Islet of Langerhans (tissue), 1 donor: ENCODE data around the gene HIVEP3.

Experiments used
- FAIRE-seq: peaks from one replicate; lab custom pipeline; 2011; peaks lifted over from hg19 to GRCh38; lab: Jason Lieb, UNC

The HIVEP3 gene

DNA sequence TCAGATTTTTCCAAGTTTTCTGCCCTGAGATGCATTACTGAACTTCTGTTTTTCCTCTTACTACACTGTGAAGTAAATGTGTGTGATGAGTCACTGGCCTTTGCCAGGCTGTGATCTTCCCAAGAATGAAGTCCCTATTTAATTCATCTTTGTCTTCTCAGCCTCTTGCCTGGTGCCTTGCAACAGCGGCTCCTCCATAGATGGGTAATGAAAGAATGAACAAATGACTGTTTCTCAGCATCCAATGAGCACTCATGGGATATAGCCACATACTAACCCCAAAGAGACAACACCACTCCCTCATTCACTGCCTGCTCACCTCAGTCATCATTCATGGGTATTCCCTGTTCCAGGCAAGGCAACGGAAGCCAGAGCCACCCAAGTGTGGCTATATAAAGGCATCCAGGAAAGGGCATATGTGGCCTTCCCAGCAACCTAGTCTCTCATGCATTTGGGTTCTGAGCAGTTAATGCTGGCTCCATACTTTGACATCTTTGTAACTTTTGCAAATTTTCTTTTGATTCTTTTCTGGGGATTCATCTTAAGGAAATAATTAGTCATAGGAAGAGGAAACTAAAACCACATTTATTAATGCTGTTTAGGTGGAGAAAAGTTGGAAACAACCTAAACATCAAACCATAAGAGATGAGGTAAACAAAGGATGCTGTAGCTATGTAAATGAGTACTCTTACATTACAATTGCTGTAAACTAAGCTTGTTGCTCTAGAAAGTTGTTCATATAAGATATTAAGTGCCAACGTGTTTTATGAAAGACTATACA is 71.9 kb downstream of the HIVEP3 start:
- no peak for FAIRE-seq

DNA sequence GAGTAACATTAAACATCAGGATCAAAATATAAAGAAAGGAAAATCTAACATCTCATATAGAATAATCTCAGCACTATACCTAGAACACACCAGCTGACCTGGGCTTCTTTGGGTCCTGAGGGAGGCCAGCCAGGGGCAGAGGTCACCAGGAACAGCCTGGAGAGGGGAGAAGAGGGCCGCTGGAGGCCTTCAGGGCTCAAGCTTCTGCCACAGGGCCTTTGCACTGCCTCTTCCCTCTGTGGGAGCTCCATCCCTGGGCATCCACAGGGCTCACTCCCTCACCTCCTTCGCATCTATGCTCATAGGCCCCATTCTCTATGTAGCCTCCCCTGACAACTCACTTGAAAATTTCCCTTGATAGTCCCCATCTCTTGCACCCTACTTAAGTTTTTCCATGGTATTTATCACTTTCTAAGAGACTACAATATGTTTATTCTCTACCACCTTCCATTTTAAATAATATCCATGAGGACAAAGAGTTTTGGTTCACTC is 73.9 kb downstream of the HIVEP3 start:
- FAIRE-seq: no peak

- no peak for FAIRE-seq
These were observed 74.5 kb downstream of the HIVEP3 start for GRCh38 chr1:41844255-41844654.

DNA sequence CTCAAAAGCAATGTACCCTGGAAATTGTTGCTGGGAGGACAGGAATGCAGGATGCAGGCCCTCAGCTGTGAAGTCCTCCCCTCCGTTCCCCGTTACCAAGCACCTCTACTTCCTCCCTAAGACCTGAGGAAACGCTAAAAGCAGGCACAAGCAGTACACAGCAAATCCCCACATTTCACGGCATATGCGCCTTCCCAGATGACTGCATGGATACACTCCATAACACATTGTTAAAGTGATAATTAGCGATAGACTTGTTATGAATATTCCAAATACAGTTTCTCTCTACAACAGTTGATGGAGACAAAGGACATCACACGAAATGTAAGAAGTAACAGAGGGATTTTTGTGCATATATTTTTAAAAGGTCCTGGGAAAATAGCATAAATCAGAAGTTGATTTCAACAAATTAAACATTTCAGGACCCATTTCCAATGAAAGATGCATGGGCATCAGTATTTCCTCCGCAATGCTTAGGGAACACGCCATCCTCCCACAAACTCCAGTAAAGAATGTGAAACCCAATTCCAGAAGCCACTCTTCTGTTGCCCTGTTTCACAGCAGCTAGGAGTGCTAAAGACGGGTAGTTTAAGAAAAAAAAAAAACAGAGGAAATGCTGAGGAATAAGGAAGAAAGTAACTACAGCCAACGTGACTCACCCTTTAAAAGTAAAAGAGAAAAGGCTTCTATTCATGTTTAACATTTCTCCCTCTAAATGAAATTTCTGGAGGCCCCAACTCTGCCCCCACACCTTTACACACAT is 75.5 kb downstream of the HIVEP3 start:
- FAIRE-seq: no peak

DNA sequence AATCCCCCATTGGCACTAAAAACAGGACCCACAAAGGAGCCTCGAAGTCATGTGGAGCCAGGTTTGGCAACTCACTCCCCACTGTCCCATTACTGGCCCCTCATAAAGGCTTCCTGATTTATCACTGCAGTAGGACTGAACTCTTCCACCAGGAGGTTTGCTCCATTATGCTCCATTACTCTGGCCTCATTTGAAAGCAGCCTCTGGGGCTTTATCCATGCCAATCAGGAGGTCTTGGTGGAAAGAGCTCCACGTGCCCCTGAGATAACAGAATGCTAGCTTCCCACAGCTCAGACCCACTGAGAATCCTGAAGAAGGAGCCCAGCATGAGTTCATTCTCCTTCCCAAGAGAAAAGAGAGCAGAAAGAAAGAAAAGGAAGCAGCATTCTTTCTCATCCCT is 76.4 kb downstream of the HIVEP3 start:
- no peak for FAIRE-seq

DNA sequence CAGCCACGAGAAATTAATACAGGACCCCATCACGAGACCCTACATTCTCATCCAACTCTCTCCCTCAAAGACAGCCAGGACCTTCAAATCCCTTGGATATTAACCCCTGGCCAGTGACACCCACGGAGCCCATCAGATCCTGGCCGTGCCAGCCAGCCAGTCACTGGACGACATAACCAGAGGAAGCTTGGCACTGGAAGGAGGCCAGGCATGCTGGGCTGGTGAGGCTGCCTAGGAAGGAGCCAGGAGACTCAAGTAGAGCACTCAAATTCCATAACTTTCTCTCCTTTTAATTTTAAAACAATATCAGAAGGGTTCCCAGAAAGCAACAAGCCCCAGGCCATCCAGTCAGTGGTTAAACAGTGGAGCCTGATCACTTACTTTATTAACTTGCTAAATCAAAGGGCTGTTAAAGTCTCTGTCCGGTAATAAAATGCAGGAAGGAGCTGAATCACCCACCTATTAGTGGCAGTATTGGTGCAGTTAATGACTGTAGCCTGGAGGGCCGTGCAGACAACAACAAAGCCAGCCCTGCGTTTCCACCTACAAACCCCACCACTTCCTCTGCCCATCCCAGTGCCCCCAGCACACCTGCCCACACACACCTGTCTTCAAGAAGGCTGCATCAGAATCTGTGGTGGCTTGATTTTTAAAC is 78.0 kb downstream of the HIVEP3 start:
- no peak for FAIRE-seq

DNA sequence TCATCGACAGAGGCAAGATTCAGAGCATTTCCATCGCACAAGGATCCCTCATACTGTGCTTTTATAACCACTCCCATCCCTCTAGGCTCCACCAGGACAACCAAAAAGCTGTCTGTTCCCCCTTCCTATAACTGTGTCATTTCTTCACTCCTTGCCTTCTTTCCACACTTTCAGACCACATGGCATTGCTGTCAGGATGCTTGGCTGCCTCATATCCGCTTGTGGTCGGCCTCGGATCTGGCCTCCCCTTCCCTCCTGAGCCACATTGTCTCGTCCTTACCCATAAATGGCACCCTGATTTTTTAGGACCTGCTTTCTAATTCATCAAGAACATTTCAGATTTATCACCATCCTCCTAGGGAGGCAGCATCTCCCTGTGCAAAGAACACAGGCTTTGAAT is 80.5 kb downstream of the HIVEP3 start:
- FAIRE-seq: no peak

DNA sequence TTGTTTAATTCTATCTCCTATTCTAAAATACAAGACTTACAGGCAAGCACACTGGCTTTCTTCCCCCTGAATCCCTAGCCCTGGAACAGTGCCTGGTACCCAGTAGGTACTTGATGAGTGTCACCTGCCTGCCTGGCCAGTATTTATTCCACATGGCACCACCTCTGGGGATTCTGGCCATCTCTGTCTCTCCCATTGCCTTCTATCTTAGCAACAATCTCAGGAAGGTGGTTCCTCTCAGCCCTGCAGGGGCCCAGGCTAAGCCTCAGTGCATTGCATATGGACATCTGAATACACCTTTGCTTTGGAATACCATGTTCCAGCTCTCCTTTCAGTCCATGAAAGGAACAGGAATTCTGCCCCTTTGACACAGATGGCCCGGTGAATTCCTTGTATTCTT is 81.0 kb downstream of the HIVEP3 start:
- no peak for FAIRE-seq

GRCh38 chr1:41835485-41835884 is 83.2 kb downstream of the HIVEP3 start:
- no peak for FAIRE-seq

DNA sequence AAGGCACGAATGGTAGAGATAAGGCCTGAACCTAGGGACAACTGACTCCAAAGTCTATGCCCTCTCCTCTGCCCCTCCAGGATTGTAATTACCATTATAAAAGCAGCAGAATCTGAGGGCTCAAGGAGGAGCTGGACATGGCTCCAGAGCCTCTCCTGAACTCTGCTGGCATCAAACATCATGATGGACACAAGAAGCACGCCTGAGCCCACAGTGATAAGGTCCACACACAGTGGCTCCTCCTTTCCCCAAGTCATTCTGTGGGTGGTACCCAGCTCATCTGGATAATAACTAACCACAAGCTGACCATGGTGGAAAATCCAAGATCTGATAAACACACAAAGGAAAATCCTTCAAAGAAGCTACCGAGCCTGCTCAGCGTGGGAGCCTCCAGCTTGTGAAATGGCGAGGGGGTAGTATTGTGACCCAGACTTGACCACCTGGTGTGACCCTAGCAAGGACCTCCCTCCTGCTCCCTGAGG is 85.2 kb downstream of the HIVEP3 start:
- no peak for FAIRE-seq

- no peak for FAIRE-seq
These were observed 88.0 kb downstream of the HIVEP3 start for GRCh38 chr1:41830726-41831125.

DNA sequence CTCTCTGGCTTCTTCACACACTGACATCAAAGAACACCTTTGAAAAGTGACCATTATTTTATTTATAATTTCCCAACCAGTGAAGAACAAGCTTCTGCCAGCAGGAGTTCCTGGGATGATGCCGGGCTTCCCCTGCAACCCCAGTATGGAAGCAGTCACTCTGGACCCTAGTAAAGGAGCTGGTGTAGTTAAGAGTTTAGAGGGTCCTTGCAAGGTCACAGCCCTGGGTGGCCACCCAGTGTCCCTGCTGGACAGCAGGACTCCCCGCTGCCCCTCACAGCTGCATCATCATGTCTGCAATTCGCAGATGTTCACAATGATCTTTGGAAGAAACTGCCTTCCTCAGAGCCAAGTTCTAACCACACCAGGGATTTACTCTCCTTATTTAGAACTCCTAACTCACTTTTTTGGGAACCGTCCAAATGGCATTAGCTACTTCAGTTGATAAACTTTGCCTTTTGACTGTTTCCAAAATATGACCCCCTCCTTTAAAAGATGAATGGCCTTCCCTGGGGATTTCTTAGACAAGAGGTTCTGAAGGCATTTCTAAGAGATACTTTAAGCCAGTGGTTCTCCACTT is 90.6 kb downstream of the HIVEP3 start:
- no peak for FAIRE-seq

GRCh38 chr1:41823471-41823870 is 95.3 kb downstream of the HIVEP3 start:
- FAIRE-seq: no peak

DNA sequence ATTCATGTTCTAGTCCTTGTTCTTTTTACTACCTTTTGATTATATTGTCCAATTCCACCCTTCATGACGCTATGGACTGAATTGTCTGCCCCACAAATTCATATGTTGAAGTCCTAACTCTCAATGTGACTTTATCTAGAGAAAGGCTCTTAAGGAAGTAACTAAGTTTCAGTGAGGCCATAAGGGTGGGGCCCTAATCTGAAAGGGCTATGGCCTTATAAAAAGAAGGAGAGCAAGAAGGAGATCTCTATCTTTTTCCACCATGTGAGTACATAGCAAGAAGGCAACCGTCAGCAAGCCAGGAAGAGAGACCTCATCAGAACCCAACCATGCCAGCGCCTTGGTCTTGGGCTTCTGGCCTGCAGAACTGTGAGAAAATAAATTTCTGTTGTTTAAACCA is 95.9 kb downstream of the HIVEP3 start:
- FAIRE-seq: no peak

DNA sequence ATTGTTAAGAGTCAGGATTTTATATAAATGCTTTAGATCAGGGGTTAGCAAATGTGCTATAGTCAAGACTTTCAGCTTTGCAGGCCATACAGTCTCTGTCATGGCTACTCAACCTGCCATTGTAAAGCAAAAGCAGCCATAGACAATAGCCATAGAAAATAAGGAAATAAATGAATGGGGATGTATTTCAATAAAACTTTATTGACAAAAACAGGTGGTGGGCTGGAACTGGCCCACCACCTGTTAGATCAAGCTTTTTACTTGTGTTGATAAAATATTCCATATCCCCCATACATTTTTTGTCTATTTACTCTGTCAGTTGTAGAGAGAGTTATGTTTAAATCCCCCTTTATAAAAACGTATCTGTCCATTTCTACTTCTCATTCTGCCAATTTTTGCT is 98.9 kb downstream of the HIVEP3 start:
- FAIRE-seq: no peak

- no peak for FAIRE-seq
These were observed 99.7 kb downstream of the HIVEP3 start for GRCh38 chr1:41819069-41819468.

GRCh38 chr1:41816061-41816460 is 102.7 kb downstream of the HIVEP3 start:
- FAIRE-seq: no peak

GRCh38 chr1:41813755-41814745 is 104.7 kb downstream of the HIVEP3 start:
- no peak for FAIRE-seq

DNA sequence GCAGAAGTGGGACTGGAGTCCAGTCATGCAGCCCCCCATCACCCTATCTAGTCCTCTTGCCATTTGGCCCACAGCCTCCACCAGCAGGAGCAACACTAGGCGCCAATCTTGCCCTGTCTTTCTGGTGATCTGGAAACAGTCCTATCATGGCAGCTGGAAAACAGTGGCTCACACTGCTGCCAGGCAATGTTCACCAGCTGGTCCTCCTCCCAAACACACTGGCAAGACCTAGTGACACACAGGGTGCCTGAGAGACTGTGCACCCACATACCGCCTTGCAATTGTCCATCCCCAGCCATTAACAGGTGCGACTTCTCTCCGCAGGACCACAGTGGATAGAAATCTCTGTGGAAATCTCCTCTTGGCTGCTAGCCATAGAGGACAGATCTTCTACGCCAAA is 105.5 kb downstream of the HIVEP3 start:
- FAIRE-seq: no peak

- FAIRE-seq: no peak
These were observed 106.3 kb downstream of the HIVEP3 start for GRCh38 chr1:41812453-41812852.

- no peak for FAIRE-seq
These were observed 106.7 kb downstream of the HIVEP3 start for GRCh38 chr1:41812051-41812450.
